MM.1S (cell line): Measurements from ENCODE around the gene PCBP4.

ENCODE experiments used
- DNase-seq: peaks from one replicate; pipeline ENCODE4 v3.0.0-alpha.2; 2015
- H2AFZ ChIP-seq: fragments of 300-600 bp; sonication (generic); 2 replicates; pipeline ENCODE4 v1.6.0; 2016; ENCODE audit warnings: antibody characterized with exemption, low read length
- H3F3A ChIP-seq: fragments of 300-600 bp; sonication (generic); 2 replicates; pipeline ENCODE4 v1.6.1; 2016; ENCODE audit warnings: mild to moderate bottlenecking, antibody characterized with exemption, low read length, moderate library complexity, mixed read lengths; ENCODE audit not compliant: insufficient read depth
- H3K27ac ChIP-seq: fragments of 300-600 bp; sonication (generic); 2 replicates; pipeline ENCODE4 v1.5.1; 2016; ENCODE audit warnings: mild to moderate bottlenecking, low read length
- H3K27me3 ChIP-seq: fragments of 300-600 bp; sonication (generic); replicated peaks from 2 replicates; pipeline ENCODE4 v1.6.0; 2016; ENCODE audit warnings: low read length; ENCODE audit not compliant: insufficient read depth
- H3K36me3 ChIP-seq: fragments of 300-600 bp; sonication (generic); replicated peaks from 2 replicates; pipeline ENCODE4 v1.6.1; 2016; ENCODE audit warnings: mild to moderate bottlenecking, low read length, mixed read lengths; ENCODE audit not compliant: insufficient read depth
- H3K4me1 ChIP-seq: fragments of 300-600 bp; sonication (generic); 2 replicates; pipeline ENCODE4 v1.6.1; 2016; ENCODE audit warnings: low read length, mixed read lengths
- H3K4me2 ChIP-seq: fragments of 300-600 bp; sonication (generic); 2 replicates; pipeline ENCODE4 v1.6.0; 2016; ENCODE audit warnings: low read depth, low read length
- H3K4me3 ChIP-seq: fragments of 300-600 bp; sonication (generic); 2 replicates; pipeline ENCODE4 v1.5.1; 2016; ENCODE audit warnings: low read length, mixed read lengths
- H3K79me2 ChIP-seq: fragments of 300-600 bp; sonication (generic); 2 replicates; pipeline ENCODE4 v1.6.1; 2016; ENCODE audit warnings: mixed run types, low read length, mixed read lengths
- H3K9ac ChIP-seq: fragments of 300-600 bp; sonication (generic); 2 replicates; pipeline ENCODE4 v1.6.1; 2016; ENCODE audit warnings: low read length, mixed read lengths
- H3K9me2 ChIP-seq: fragments of 300-600 bp; sonication (generic); replicated peaks from 2 replicates; pipeline ENCODE4 v1.6.1; 2016; ENCODE audit warnings: mild to moderate bottlenecking, low read length, mixed read lengths; ENCODE audit not compliant: insufficient read depth
- H3K9me3 ChIP-seq: fragments of 300-600 bp; sonication (generic); replicated peaks from 2 replicates; pipeline ENCODE4 v1.6.1; 2016; ENCODE audit warnings: mild to moderate bottlenecking, low read length, mixed read lengths; ENCODE audit not compliant: insufficient read depth
- H4K20me1 ChIP-seq: fragments of 300-600 bp; sonication (generic); 2 replicates; pipeline ENCODE4 v1.6.1; 2016; ENCODE audit warnings: mild to moderate bottlenecking, low read length, moderate library complexity, mixed read lengths; ENCODE audit not compliant: insufficient read depth
- EZH2 ChIP-seq: fragments of 300-600 bp; sonication (generic); optimal IDR thresholded peaks from 2 replicates; pipeline ENCODE3; 2017; ENCODE audit warnings: low read depth, mild to moderate bottlenecking, antibody characterized with exemption, low read length, mixed read lengths
- EZH2phosphoT487 ChIP-seq: fragments of 300-600 bp; sonication (generic); IDR thresholded peaks from 2 replicates; pipeline ENCODE4 v1.6.1; 2018; ENCODE audit warnings: antibody characterized with exemption, low read length
- TF ChIP-seq, protein P1 (sequence below): fragments of 300-600 bp; sonication (generic); IDR thresholded peaks from 2 replicates; pipeline ENCODE4 v1.5.1; 2016; ENCODE audit warnings: antibody characterized with exemption, low read length, mixed read lengths

Gene PCBP4

GRCh38 chr3:52005571-52005986 lies 38.3 kb upstream of the PCBP4 start:
- H3K4me2 ChIP-seq: no peak overlapping the region
- TF ChIP-seq EZH2: no peak
- TF ChIP-seq EZH2phosphoT487: no peak
- TF ChIP-seq, protein P1, sequence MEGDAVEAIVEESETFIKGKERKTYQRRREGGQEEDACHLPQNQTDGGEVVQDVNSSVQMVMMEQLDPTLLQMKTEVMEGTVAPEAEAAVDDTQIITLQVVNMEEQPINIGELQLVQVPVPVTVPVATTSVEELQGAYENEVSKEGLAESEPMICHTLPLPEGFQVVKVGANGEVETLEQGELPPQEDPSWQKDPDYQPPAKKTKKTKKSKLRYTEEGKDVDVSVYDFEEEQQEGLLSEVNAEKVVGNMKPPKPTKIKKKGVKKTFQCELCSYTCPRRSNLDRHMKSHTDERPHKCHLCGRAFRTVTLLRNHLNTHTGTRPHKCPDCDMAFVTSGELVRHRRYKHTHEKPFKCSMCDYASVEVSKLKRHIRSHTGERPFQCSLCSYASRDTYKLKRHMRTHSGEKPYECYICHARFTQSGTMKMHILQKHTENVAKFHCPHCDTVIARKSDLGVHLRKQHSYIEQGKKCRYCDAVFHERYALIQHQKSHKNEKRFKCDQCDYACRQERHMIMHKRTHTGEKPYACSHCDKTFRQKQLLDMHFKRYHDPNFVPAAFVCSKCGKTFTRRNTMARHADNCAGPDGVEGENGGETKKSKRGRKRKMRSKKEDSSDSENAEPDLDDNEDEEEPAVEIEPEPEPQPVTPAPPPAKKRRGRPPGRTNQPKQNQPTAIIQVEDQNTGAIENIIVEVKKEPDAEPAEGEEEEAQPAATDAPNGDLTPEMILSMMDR: no peak
- H3K4me1 ChIP-seq: no peaks in the 10 kb centered on the region
- H4K20me1 ChIP-seq: no peaks in the 10 kb centered on the region
- H3K36me3 ChIP-seq: no peaks in the 10 kb centered on the region
- H3K4me3 ChIP-seq: no peak overlapping the region
- no peak overlapping the region for H3K9ac ChIP-seq
- no peak overlapping the region for H3K27ac ChIP-seq
- peaks cover 2% of the 10 kb centered on the region; the same call in 1 of the 2 replicates for H3K27me3 ChIP-seq
- no peak overlapping the region for H2AFZ ChIP-seq
- no peaks in the 10 kb centered on the region for H3K79me2 ChIP-seq
- H3F3A ChIP-seq: no peaks in the 10 kb centered on the region
- DNase-seq: no peak
- no peaks in the 10 kb centered on the region for H3K9me3 ChIP-seq
- no peaks in the 10 kb centered on the region for H3K9me2 ChIP-seq

- no peaks in the 10 kb centered on the region for H4K20me1 ChIP-seq
- no peaks in the 10 kb centered on the region for H3K9me3 ChIP-seq
- H2AFZ ChIP-seq: no peak overlapping the region
- H3K27ac ChIP-seq: no peak overlapping the region
- H3K79me2 ChIP-seq: no peaks in the 10 kb centered on the region
- no peaks in the 10 kb centered on the region for H3K4me1 ChIP-seq
- peaks cover 4% of the 10 kb centered on the region; the same call in 1 of the 2 replicates for H3K27me3 ChIP-seq
- H3K36me3 ChIP-seq: no peaks in the 10 kb centered on the region
- no peaks in the 10 kb centered on the region for H3K9me2 ChIP-seq
- no peak overlapping the region for H3K4me3 ChIP-seq
- H3F3A ChIP-seq: no peaks in the 10 kb centered on the region
- no peak for TF ChIP-seq EZH2
- TF ChIP-seq, protein P1: no peak
- TF ChIP-seq EZH2phosphoT487: no peak
- no peak overlapping the region for H3K9ac ChIP-seq
- no peak overlapping the region for H3K4me2 ChIP-seq
- no peak for DNase-seq
Measured at GRCh38 chr3:52004906-52005395, 37.7 kb upstream of the PCBP4 start.

- Histone ChIP-seq H3K27ac (no peak overlapping the region), H3K27me3 (peaks cover 6% of the 10 kb centered on the region; the same call in 1 of the 2 replicates), H3K4me3 (no peak overlapping the region), H3K79me2 (no peaks in the 10 kb centered on the region), H3K4me2 (no peak overlapping the region), H3F3A (no peaks in the 10 kb centered on the region), H3K9me3 (no peaks in the 10 kb centered on the region), H4K20me1 (no peaks in the 10 kb centered on the region), H3K4me1 (no peaks in the 10 kb centered on the region), H2AFZ (no peak overlapping the region), H3K36me3 (no peaks in the 10 kb centered on the region), H3K9ac (no peak overlapping the region), H3K9me2 (no peaks in the 10 kb centered on the region)
- TF ChIP-seq EZH2phosphoT487 (no peak), EZH2 (no peak)
- TF ChIP-seq, protein P1: no peak
- DNase-seq: no peak
Measured at GRCh38 chr3:52004163-52004787, 37.0 kb upstream of the PCBP4 start.
